HG02642 (cell line): ENCODE measurements around the gene SMARCA4.
A peak's percentile ranks its signal among the peaks of the same experiment; 100 is the strongest.

Experiments
- ATAC-seq: cut with Tn5 transposase; IDR thresholded peaks from one replicate; pipeline ENCODE4 v1.9.1; 2021; ENCODE audit warnings: mild to moderate bottlenecking; ENCODE audit not compliant: unreplicated experiment, poor library complexity

The SMARCA4 gene

GRCh38 chr19:10960314-10961072 is at the start of gene SMARCA4:
SMARCA4 (plus strand) TSS chr19:10961030; CDS start chr19:10984152, 23,122 bp downstream.
- ATAC-seq, result peak; percentile 85

GRCh38 chr19:10911579-10912363 is 49.1 kb upstream of the SMARCA4 start:
- ATAC-seq, result no peak

GRCh38 chr19:10912619-10913018 is 48.2 kb upstream of the SMARCA4 start:
- ATAC-seq, result no peak

- ATAC-seq, result no peak
Observed at GRCh38 chr19:10913716-10914340, 47.0 kb upstream of the SMARCA4 start.

GRCh38 chr19:10915130-10916091 is 45.4 kb upstream of the SMARCA4 start:
- ATAC-seq, result no peak

- ATAC-seq, result no peak
Observed at GRCh38 chr19:10916602-10917001, 44.2 kb upstream of the SMARCA4 start.

GRCh38 chr19:10918359-10918758 is 42.5 kb upstream of the SMARCA4 start:
- ATAC-seq, result no peak

GRCh38 chr19:10919352-10920287 is 41.2 kb upstream of the SMARCA4 start:
- no peak for ATAC-seq

- no peak for ATAC-seq
Observed at GRCh38 chr19:10920288-10920655, 40.6 kb upstream of the SMARCA4 start.

- no peak for ATAC-seq
Observed at GRCh38 chr19:10920781-10921180, 40.0 kb upstream of the SMARCA4 start.

- no peak for ATAC-seq
Observed at GRCh38 chr19:10921199-10921909, 39.5 kb upstream of the SMARCA4 start.

GRCh38 chr19:10921910-10922637 is 38.8 kb upstream of the SMARCA4 start:
- no peak for ATAC-seq

- no peak for ATAC-seq
Observed at GRCh38 chr19:10922638-10923014, 38.2 kb upstream of the SMARCA4 start.

GRCh38 chr19:10923260-10924112 is 37.3 kb upstream of the SMARCA4 start:
- ATAC-seq, result no peak

- no peak for ATAC-seq
Observed at GRCh38 chr19:10924597-10924996, 36.2 kb upstream of the SMARCA4 start.

GRCh38 chr19:10927730-10928562 is 32.9 kb upstream of the SMARCA4 start:
- peak; percentile 18 for ATAC-seq
